IMR-90 (cell line): ENCODE measurements around the gene PLCH1. TPM values are rescaled to one million over a fixed set of nuclear protein-coding genes. Genes with fewer than 3 reads are reported as not detected.

Experiments used
- ATAC-seq: fragments of 200-7000 bp; cut with Tn5 transposase; 2 replicates; pipeline ENCODE4 v1.9.1; 2020; ENCODE audit warnings: low read depth, mild to moderate bottlenecking, moderate library complexity
- BruUV-seq: library from RNA; stranded (reverse); fragments of 400-500 nt; replicated peaks from 2 replicates; lab custom pipeline; 2021; lab: Mats Ljungman, UMichigan
- CTCF ChIA-PET: fragments of 300-600 bp; formaldehyde crosslinking; extraction: SDS; loops from one replicate; lab custom pipeline; 2021; ENCODE audit warnings: antibody characterized with exemption; lab: Yijun Ruan, JAX
- POLR2A ChIA-PET: fragments of 300-600 bp; sonication (Branson Sonifier 250); formaldehyde crosslinking; loops from one replicate; lab custom pipeline; 2022; ENCODE audit warnings: antibody characterized with exemption; ENCODE audit not compliant: unreplicated experiment; lab: Charles Lee
- DNase-seq: peaks from one replicate; pipeline ENCODE4 v3.0.0; 2013
- H2AFZ ChIP-seq: replicated peaks from 2 replicates; pipeline ENCODE3; 2013; ENCODE audit warnings: low read length, mild to moderate bottlenecking; ENCODE audit not compliant: poor library complexity
- H2AK5ac ChIP-seq: 2 replicates; pipeline ENCODE4 v1.6.1; 2013; ENCODE audit warnings: low read depth, low read length, inconsistent platforms
- H2AK9ac ChIP-seq: replicated peaks from 2 replicates; pipeline ENCODE3; 2013; ENCODE audit warnings: mild to moderate bottlenecking, low read depth, low read length, moderate library complexity; ENCODE audit not compliant: poor library complexity
- H2BK120ac ChIP-seq: 2 replicates; pipeline ENCODE4 v1.6.1; 2013; ENCODE audit warnings: low read depth, low read length, inconsistent platforms
- H2BK15ac ChIP-seq: 3 replicates; pipeline ENCODE4 v1.6.1; 2013; ENCODE audit warnings: low read depth, low read length, inconsistent platforms
- H2BK20ac ChIP-seq: 2 replicates; pipeline ENCODE4 v1.6.1; 2013; ENCODE audit warnings: low read depth, mild to moderate bottlenecking, inconsistent platforms, low read length, moderate library complexity
- H2BK5ac ChIP-seq: 2 replicates; pipeline ENCODE4 v1.6.1; 2013; ENCODE audit warnings: mild to moderate bottlenecking, low read depth, low read length, inconsistent platforms; ENCODE audit not compliant: poor library complexity, severe bottlenecking
- H3K14ac ChIP-seq: replicated peaks from 2 replicates; pipeline ENCODE4 v1.6.1; 2013; ENCODE audit warnings: low read depth, low read length, inconsistent platforms
- H3K18ac ChIP-seq: 2 replicates; pipeline ENCODE4 v1.6.1; 2013; ENCODE audit warnings: low read depth, low read length, control low read depth
- H3K23ac ChIP-seq: 2 replicates; pipeline ENCODE4 v1.6.1; 2013; ENCODE audit warnings: low read depth, low read length, inconsistent platforms
- H3K27ac ChIP-seq: 2 replicates; pipeline ENCODE4 v1.5.1; 2013; ENCODE audit warnings: mild to moderate bottlenecking, control low read depth, low read length; ENCODE audit not compliant: insufficient read depth
- H3K27me3 ChIP-seq: 2 replicates; pipeline ENCODE4 v1.6.1; 2013; ENCODE audit warnings: low read length; ENCODE audit not compliant: control insufficient read depth, insufficient read depth
- H3K36me3 ChIP-seq: 2 replicates; pipeline ENCODE4 v1.6.1; 2013; ENCODE audit warnings: low read length, mixed read lengths; ENCODE audit not compliant: control insufficient read depth, insufficient read depth
- H3K4ac ChIP-seq: 2 replicates; pipeline ENCODE4 v1.6.1; 2013; ENCODE audit warnings: low read depth, low read length, inconsistent platforms
- H3K4me1 ChIP-seq: 2 replicates; pipeline ENCODE4 v1.6.1; 2013; ENCODE audit warnings: low read length, mixed read lengths; ENCODE audit not compliant: control insufficient read depth, insufficient read depth
- H3K4me2 ChIP-seq: 2 replicates; pipeline ENCODE4 v1.6.1; 2013; ENCODE audit warnings: low read depth, mild to moderate bottlenecking, control low read depth, low read length, moderate library complexity
- H3K4me3 ChIP-seq: 2 replicates; pipeline ENCODE4 v1.5.1; 2013; ENCODE audit warnings: low read depth, mild to moderate bottlenecking, control low read depth, low read length, moderate library complexity; ENCODE audit not compliant: insufficient read depth
- H3K56ac ChIP-seq: 2 replicates; pipeline ENCODE4 v1.6.1; 2013; ENCODE audit warnings: low read length, inconsistent platforms; ENCODE audit not compliant: insufficient read depth; ENCODE audit errors: extremely low read depth
- H3K79me1 ChIP-seq, 2 experiments: 2 replicates each; pipeline ENCODE4 v1.6.1; 2013; ENCODE audit warnings: low read length in 2 of 2, inconsistent platforms in 1 of 2, low read depth in 1 of 2
- H3K9ac ChIP-seq: 2 replicates; pipeline ENCODE4 v1.6.1; 2013; ENCODE audit warnings: low read depth, low read length, control low read depth
- H3K9me1 ChIP-seq: 2 replicates; pipeline ENCODE4 v1.6.1; 2013; ENCODE audit warnings: low read length, inconsistent platforms; ENCODE audit not compliant: insufficient read depth
- H3K9me3 ChIP-seq: 2 replicates; pipeline ENCODE4 v1.6.1; 2013; ENCODE audit warnings: low read length; ENCODE audit not compliant: control insufficient read depth, insufficient read depth
- H4K20me1 ChIP-seq: 2 replicates; pipeline ENCODE4 v1.6.1; 2013; ENCODE audit warnings: low read length, inconsistent platforms; ENCODE audit not compliant: insufficient read depth
- H4K5ac ChIP-seq: 2 replicates; pipeline ENCODE4 v1.6.1; 2013; ENCODE audit warnings: mild to moderate bottlenecking, low read depth, low read length, control low read depth
- H4K8ac ChIP-seq, 2 experiments: 2 replicates each; pipeline ENCODE4 v1.6.1; 2013; ENCODE audit warnings: low read depth in 2 of 2, low read length in 2 of 2, control low read depth in 1 of 2, inconsistent platforms in 1 of 2
- H4K91ac ChIP-seq: 2 replicates; pipeline ENCODE4 v1.6.1; 2013; ENCODE audit warnings: low read depth, low read length, inconsistent platforms; ENCODE audit not compliant: insufficient read depth
- CHD1 ChIP-seq: IDR thresholded peaks from 2 replicates; pipeline ENCODE4 v1.6.1; 2012; ENCODE audit warnings: low read depth, low read length, improper control_type of control experiment
- WGBS, 2 experiments: methylation state at CpG; one replicate each; pipeline versions ENCODE4 v1.1.5 to v1.1.7; 2013; ENCODE audit warnings: missing lambda C conversion rate in 2 of 2; ENCODE audit not compliant: insufficient read length in 1 of 2; ENCODE audit errors: extremely low coverage in 2 of 2; 5-methylcytosine and 5-hydroxymethylcytosine counted together
- dilution Hi-C: fragments of 300-500 bp; cut with HindIII; formaldehyde crosslinking; loops from one replicate; pipeline ENCODE4 v1.14.3; 2018; ENCODE audit warnings: low sequenced_read_pairs; ENCODE audit not compliant: unreplicated experiment
- in situ Hi-C: fragments of 300-500 bp; cut with MboI; formaldehyde crosslinking; loops from 3 replicates; pipeline ENCODE4 v1.14.3; 2019; ENCODE audit warnings: low sequenced_read_pairs, inconsistent platforms, mixed read lengths
- intact Hi-C: fragments of 100-400 bp; cut with micrococcal nuclease; formaldehyde crosslinking; loops from 2 replicates; pipeline ENCODE4 v1.10.0; 2022
- polyA plus RNA-seq, 3 experiments: library from polyadenylated mRNA; depleted of rRNA; stranded (reverse); fragments of >200 nt; gene quantifications; 2 replicates each; pipeline ENCODE4 v1.2.3, GENCODE V29; 2012; ENCODE audit warnings: low replicate concordance in 1 of 3
- total RNA-seq: library from RNA; depleted of rRNA; stranded (reverse); fragments of >200 nt; gene quantifications from 2 replicates; pipeline ENCODE4 v1.2.3, GENCODE V29; 2012

PLCH1 gene
- total and polyA plus RNA-seq, 2 of the 4 experiments (the other 2 are of a cell fraction), result not detected

GRCh38 chr3:155388417-155388816 lies 356.5 kb downstream of the PLCH1 start:
- H3K4me3 ChIP-seq, result no peak overlapping the region
- POLR2A ChIA-PET, result no interaction called here

More at GRCh38 chr3:155388417-155388816, 356.5 kb downstream of the PLCH1 start:
- H2BK120ac ChIP-seq, result no peak overlapping the region
- TF ChIP-seq CHD1, result no peak
- CTCF ChIA-PET, result no interaction called here
- ATAC-seq (no peak), DNase-seq (no peak)
- H2BK20ac ChIP-seq, result no peak overlapping the region
- in situ Hi-C loops, result loop anchor here (10.0 kb wide), 1 partner anchor 316 kb away; no protein-coding TSS in a partner anchor
- H4K8ac ChIP-seq, result no peak overlapping the region
- H3K36me3 ChIP-seq, result no peaks in the 10 kb centered on the region
- H3K4ac ChIP-seq, result no peak overlapping the region
- H3K79me1 ChIP-seq, result no peaks in the 10 kb centered on the region
- no peak overlapping the region for H2AFZ ChIP-seq
- H3K4me1 ChIP-seq, result peaks cover 3% of the 10 kb centered on the region
- H3K9ac ChIP-seq, result no peak overlapping the region
- H4K91ac ChIP-seq, result no peak overlapping the region
- no peak overlapping the region for H2AK9ac ChIP-seq
- H3K14ac ChIP-seq, result no peak overlapping the region
- BruUV-seq, result no TSS peak
- H3K27me3 ChIP-seq, result no peaks in the 10 kb centered on the region; the same call in 1 of the 2 replicates
- no peak overlapping the region for H4K5ac ChIP-seq
- H4K20me1 ChIP-seq, result no peaks in the 10 kb centered on the region
- H2AK5ac ChIP-seq, result no peak overlapping the region
- no peaks in the 10 kb centered on the region for H3K9me3 ChIP-seq
- H3K27ac ChIP-seq, result no peak overlapping the region
- no peak overlapping the region for H3K18ac ChIP-seq
- no peaks in the 10 kb centered on the region for H3K9me1 ChIP-seq
- H2BK15ac ChIP-seq, result no peak overlapping the region
- dilution Hi-C loops, result no loop called here
- H3K56ac ChIP-seq, result no peak overlapping the region
- no CpG with 5 or more reads among the region's 2 CpGs for WGBS, 2 experiments
- H3K23ac ChIP-seq, result no peak overlapping the region
- intact Hi-C loops, result no loop called here
- H2BK5ac ChIP-seq, result no peak overlapping the region
- no peak overlapping the region for H3K4me2 ChIP-seq
